GM10847 (cell line): ENCODE results near the gene CCDC85A.

Source experiments
- POLR2A ChIP-seq: IDR thresholded peaks from 2 replicates; pipeline ENCODE4 v1.6.1; 2011; ENCODE audit not compliant: insufficient read length; ENCODE audit errors: extremely low read depth

The CCDC85A gene

DNA sequence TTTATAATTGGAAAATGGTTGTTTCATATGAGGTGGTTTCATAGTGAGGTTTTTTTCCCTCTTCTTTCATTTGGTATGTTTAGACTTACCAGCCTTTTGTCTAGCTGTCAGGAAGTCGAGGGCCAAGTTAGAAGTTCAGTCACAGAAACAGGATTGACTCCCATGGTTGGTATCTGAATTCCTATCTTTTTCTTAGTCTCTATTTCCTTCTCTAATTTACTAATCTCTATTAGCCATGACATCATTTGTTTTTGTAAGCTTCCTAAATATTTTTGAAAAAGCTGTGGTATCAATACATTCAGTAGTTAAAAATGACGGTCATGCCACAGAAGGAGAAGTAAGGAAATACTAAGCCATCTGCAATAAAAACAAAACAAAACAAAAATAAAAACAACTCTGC lies 206.9 kb downstream of the CCDC85A start:
- no peak for TF ChIP-seq POLR2A

DNA sequence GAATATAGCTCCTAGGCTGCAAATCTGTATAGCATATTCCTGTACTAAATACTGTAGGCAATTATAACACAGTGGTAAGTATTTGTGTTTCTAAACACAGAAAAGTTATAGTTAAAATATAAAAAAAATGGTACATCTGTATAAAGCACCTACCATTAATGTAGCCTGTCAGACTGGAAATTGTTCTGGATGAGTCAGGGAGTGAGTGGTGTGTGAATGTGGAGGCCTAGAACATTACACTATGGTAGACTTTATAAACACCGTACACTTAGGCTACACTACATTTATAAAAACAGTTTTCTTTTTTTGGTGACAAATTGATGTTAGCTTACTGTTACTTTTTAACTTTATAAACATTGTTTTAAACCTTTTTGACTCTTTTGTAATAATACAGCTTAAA lies 226.3 kb downstream of the CCDC85A start:
- TF ChIP-seq POLR2A: no peak

DNA sequence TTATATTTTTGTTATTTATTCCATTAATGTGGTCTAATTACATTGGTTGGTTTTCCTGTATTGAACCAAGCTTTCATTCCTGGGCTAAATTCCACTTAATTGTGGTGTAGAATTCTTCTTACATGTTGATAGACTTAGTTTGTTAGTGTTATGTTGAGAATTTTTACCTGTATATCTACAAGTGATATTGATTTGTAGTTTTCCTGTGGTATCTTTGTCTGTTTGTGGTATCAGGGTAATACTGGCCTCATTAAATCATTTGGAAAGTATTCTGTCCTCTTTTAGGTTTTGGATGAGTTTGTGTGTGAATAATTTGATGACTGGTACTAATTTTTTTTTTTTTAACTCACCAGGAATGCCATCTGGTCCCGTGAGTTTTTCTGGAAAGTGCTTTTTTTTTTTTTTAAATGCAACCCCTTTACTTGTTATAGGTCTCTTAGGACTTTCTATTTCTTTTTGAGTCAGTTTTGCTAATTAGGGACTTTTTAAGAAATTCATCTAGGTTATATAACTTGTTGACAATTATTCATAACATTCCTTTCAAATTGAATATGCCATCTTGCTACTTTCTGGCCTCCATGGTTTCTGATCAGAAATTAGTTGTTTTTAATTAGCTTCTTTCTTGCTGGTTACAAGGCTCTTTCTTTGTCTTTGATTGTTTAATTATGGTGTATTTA lies 232.8 kb downstream of the CCDC85A start:
- no peak for TF ChIP-seq POLR2A
